Measurements from ENCODE around the gene PPFIBP2.

Gene PPFIBP2

GRCh38 chr11:7545611-7546010 lies 31.8 kb downstream of the PPFIBP2 start:
- no peaks in the 10 kb centered on the region for H3K4me1 ChIP-seq (ENCODE audit: control insufficient read depth in 2 of 2, insufficient read depth in 2 of 2, low read length in 2 of 2)
- H3K4me3 ChIP-seq (ENCODE audit: low read length in 2 of 2): no peak overlapping the region
- no peaks in the 10 kb centered on the region for H3K36me3 ChIP-seq (ENCODE audit: control insufficient read depth in 2 of 2, insufficient read depth in 2 of 2, low read length in 2 of 2)

DNA sequence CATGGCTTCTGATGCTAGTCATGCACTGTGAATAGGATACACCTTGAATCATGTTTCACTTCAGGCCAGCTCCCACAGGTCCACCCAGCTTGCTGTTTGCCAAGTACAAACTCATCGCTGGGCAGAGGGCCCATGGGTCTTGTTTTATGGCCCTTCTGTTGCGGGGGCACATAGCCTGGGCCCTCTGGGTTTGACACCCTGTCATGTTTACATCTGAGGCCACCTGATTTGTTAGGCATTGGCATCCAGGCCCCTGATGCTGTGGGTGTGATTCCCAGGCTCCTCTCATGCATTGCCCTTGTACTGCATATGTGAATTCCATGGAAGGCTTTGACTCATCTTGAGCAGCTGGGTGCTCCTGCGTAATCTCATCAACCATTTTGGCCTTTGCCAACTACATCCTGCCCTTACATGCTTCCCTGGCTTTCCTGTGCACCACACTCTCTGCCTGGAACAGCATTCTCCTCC lies 32.6 kb downstream of the PPFIBP2 start:
- Histone ChIP-seq H3K4me1 (ENCODE audit: control insufficient read depth in 2 of 2, insufficient read depth in 2 of 2, low read length in 2 of 2) (no peaks in the 10 kb centered on the region), H3K27ac (ENCODE audit: low read depth in 2 of 2, low read length in 2 of 2) (no peak overlapping the region), H3K36me3 (ENCODE audit: control insufficient read depth in 2 of 2, insufficient read depth in 2 of 2, low read length in 2 of 2) (no peaks in the 10 kb centered on the region), H3K9me3 (ENCODE audit: control insufficient read depth in 2 of 2, low read length in 2 of 2) (no peaks in the 10 kb centered on the region), H3K9ac (ENCODE audit: low read depth in 1 of 2, low read length in 2 of 2) (no peak overlapping the region), H3K4me3 (ENCODE audit: low read length in 2 of 2) (no peak overlapping the region), H3K27me3 (ENCODE audit: control insufficient read depth in 2 of 2, insufficient read depth in 2 of 2, low read length in 2 of 2) (no peaks in the 10 kb centered on the region)

More at GRCh38 chr11:7545611-7546010, 31.8 kb downstream of the PPFIBP2 start:
- H3K27me3 ChIP-seq (ENCODE audit: control insufficient read depth in 2 of 2, insufficient read depth in 2 of 2, low read length in 2 of 2): no peaks in the 10 kb centered on the region
- no peak overlapping the region for H3K27ac ChIP-seq (ENCODE audit: low read depth in 2 of 2, low read length in 2 of 2)
- H3K9ac ChIP-seq (ENCODE audit: low read depth in 1 of 2, low read length in 2 of 2): no peak overlapping the region
- no peaks in the 10 kb centered on the region for H3K9me3 ChIP-seq (ENCODE audit: control insufficient read depth in 2 of 2, low read length in 2 of 2)

- H3K9me3 ChIP-seq (ENCODE audit: control insufficient read depth in 2 of 2, low read length in 2 of 2): no peaks in the 10 kb centered on the region
- no peaks in the 10 kb centered on the region for H3K36me3 ChIP-seq (ENCODE audit: control insufficient read depth in 2 of 2, insufficient read depth in 2 of 2, low read length in 2 of 2)
- H3K27me3 ChIP-seq (ENCODE audit: control insufficient read depth in 2 of 2, insufficient read depth in 2 of 2, low read length in 2 of 2): no peaks in the 10 kb centered on the region
- peaks cover 0 to 4% of the 10 kb centered on the region in 2 donors for H3K4me1 ChIP-seq (ENCODE audit: control insufficient read depth in 2 of 2, insufficient read depth in 2 of 2, low read length in 2 of 2)
- H3K9ac ChIP-seq (ENCODE audit: low read depth in 1 of 2, low read length in 2 of 2): no peak overlapping the region
- no peak overlapping the region for H3K27ac ChIP-seq (ENCODE audit: low read depth in 2 of 2, low read length in 2 of 2)
- no peak overlapping the region for H3K4me3 ChIP-seq (ENCODE audit: low read length in 2 of 2)
Measured at GRCh38 chr11:7547687-7548086, 33.9 kb downstream of the PPFIBP2 start.

GRCh38 chr11:7548659-7549274 lies 35.0 kb downstream of the PPFIBP2 start:
- H3K27ac ChIP-seq (ENCODE audit: low read depth in 2 of 2, low read length in 2 of 2): no peak overlapping the region
- no peak overlapping the region for H3K9ac ChIP-seq (ENCODE audit: low read depth in 1 of 2, low read length in 2 of 2)
- peaks cover 0 to 4% of the 10 kb centered on the region in 2 donors for H3K4me1 ChIP-seq (ENCODE audit: control insufficient read depth in 2 of 2, insufficient read depth in 2 of 2, low read length in 2 of 2)

GRCh38 chr11:7549681-7550080 lies 35.9 kb downstream of the PPFIBP2 start:
- H3K36me3 ChIP-seq (ENCODE audit: control insufficient read depth in 2 of 2, insufficient read depth in 2 of 2, low read length in 2 of 2): no peaks in the 10 kb centered on the region
- peaks cover 4 to 8% of the 10 kb centered on the region in 2 donors for H3K4me1 ChIP-seq (ENCODE audit: control insufficient read depth in 2 of 2, insufficient read depth in 2 of 2, low read length in 2 of 2)
- no peaks in the 10 kb centered on the region for H3K27me3 ChIP-seq (ENCODE audit: control insufficient read depth in 2 of 2, insufficient read depth in 2 of 2, low read length in 2 of 2)
- no peak overlapping the region for H3K4me3 ChIP-seq (ENCODE audit: low read length in 2 of 2)
- no peak overlapping the region for H3K27ac ChIP-seq (ENCODE audit: low read depth in 2 of 2, low read length in 2 of 2)
- H3K9me3 ChIP-seq (ENCODE audit: control insufficient read depth in 2 of 2, low read length in 2 of 2): no peaks in the 10 kb centered on the region
- H3K9ac ChIP-seq (ENCODE audit: low read depth in 1 of 2, low read length in 2 of 2): no peak overlapping the region

More at GRCh38 chr11:7548659-7549274, 35.0 kb downstream of the PPFIBP2 start:
- Histone ChIP-seq H3K4me3 (ENCODE audit: low read length in 2 of 2) (no peak overlapping the region), H3K9me3 (ENCODE audit: control insufficient read depth in 2 of 2, low read length in 2 of 2) (no peaks in the 10 kb centered on the region), H3K36me3 (ENCODE audit: control insufficient read depth in 2 of 2, insufficient read depth in 2 of 2, low read length in 2 of 2) (no peaks in the 10 kb centered on the region), H3K27me3 (ENCODE audit: control insufficient read depth in 2 of 2, insufficient read depth in 2 of 2, low read length in 2 of 2) (no peaks in the 10 kb centered on the region)

GRCh38 chr11:7551571-7551970 lies 37.8 kb downstream of the PPFIBP2 start:
- H3K4me3 ChIP-seq (ENCODE audit: low read length in 2 of 2): no peak overlapping the region
- no peak overlapping the region for H3K9ac ChIP-seq (ENCODE audit: low read depth in 1 of 2, low read length in 2 of 2)
- no peaks in the 10 kb centered on the region for H3K9me3 ChIP-seq (ENCODE audit: control insufficient read depth in 2 of 2, low read length in 2 of 2)
- H3K36me3 ChIP-seq (ENCODE audit: control insufficient read depth in 2 of 2, insufficient read depth in 2 of 2, low read length in 2 of 2): no peaks in the 10 kb centered on the region
- H3K27me3 ChIP-seq (ENCODE audit: control insufficient read depth in 2 of 2, insufficient read depth in 2 of 2, low read length in 2 of 2): no peaks in the 10 kb centered on the region
- no peak overlapping the region for H3K27ac ChIP-seq (ENCODE audit: low read depth in 2 of 2, low read length in 2 of 2)
- peaks cover 10 to 15% of the 10 kb centered on the region in 2 donors for H3K4me1 ChIP-seq (ENCODE audit: control insufficient read depth in 2 of 2, insufficient read depth in 2 of 2, low read length in 2 of 2)

DNA sequence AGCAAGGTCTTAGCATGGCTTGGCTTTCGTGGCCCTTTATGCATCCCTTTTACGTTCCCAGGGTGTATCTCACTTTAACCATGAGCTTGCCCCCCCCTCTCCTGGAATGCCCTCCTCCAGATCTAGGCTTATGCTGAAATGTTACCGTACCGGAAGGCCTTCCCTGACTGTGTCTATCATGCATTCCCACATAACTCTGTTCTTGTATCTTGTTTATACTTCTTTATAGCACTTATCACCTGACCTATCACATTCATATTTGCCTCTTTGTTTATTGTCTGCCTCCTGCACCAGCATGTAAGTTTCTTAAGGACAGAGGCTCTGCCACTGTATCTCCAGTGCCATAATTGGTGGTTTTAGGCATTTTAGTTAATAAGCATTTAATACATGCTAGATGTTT lies 38.9 kb downstream of the PPFIBP2 start:
- Histone ChIP-seq H3K27ac (ENCODE audit: low read depth in 2 of 2, low read length in 2 of 2) (no peak overlapping the region), H3K27me3 (ENCODE audit: control insufficient read depth in 2 of 2, insufficient read depth in 2 of 2, low read length in 2 of 2) (no peaks in the 10 kb centered on the region), H3K9ac (ENCODE audit: low read depth in 1 of 2, low read length in 2 of 2) (no peak overlapping the region), H3K4me3 (ENCODE audit: low read length in 2 of 2) (no peak overlapping the region), H3K4me1 (ENCODE audit: control insufficient read depth in 2 of 2, insufficient read depth in 2 of 2, low read length in 2 of 2) (peaks cover 10 to 15% of the 10 kb centered on the region in 2 donors), H3K9me3 (ENCODE audit: control insufficient read depth in 2 of 2, low read length in 2 of 2) (no peaks in the 10 kb centered on the region), H3K36me3 (ENCODE audit: control insufficient read depth in 2 of 2, insufficient read depth in 2 of 2, low read length in 2 of 2) (no peaks in the 10 kb centered on the region)

DNA sequence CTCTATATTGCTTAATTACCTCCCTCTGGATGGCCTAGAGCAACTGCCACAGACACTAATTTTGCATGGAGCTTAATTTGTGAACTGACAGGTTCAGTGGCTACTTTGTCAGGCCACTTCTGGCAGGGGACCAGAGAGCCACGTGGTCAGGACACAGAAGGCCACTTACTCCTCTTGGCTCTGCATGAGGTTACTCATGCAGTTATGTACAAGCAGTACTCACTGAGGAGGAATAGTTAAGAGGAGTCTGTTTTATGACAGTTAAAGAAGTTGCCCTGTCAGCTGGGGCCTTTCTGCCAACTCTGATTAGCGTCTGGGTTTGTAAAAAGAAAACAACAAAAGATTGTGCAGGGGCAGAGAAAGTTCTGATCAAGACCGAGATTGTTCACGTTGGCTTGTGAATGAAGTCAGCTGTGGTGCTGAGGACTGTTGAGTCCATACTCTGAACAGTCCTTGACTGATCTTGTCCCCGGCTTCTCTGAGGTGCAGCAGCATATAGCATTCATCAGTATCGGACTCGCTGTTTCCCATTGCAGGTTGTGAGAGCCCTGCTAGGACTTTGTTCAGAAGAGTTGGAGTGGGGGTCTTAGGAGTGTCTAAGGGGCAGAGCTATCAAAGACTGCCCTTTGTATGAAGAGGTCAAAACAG lies 41.4 kb downstream of the PPFIBP2 start:
- H3K9ac ChIP-seq (ENCODE audit: low read depth in 1 of 2, low read length in 2 of 2): no peak overlapping the region
- H3K9me3 ChIP-seq (ENCODE audit: control insufficient read depth in 2 of 2, low read length in 2 of 2): no peaks in the 10 kb centered on the region
- H3K27me3 ChIP-seq (ENCODE audit: control insufficient read depth in 2 of 2, insufficient read depth in 2 of 2, low read length in 2 of 2): no peaks in the 10 kb centered on the region
- peaks cover 10 to 15% of the 10 kb centered on the region in 2 donors for H3K4me1 ChIP-seq (ENCODE audit: control insufficient read depth in 2 of 2, insufficient read depth in 2 of 2, low read length in 2 of 2)
- H3K4me3 ChIP-seq (ENCODE audit: low read length in 2 of 2): no peak overlapping the region
- H3K27ac ChIP-seq (ENCODE audit: low read depth in 2 of 2, low read length in 2 of 2): peak overlapping the region in 1 of 2 donors; percentile 1
- no peaks in the 10 kb centered on the region for H3K36me3 ChIP-seq (ENCODE audit: control insufficient read depth in 2 of 2, insufficient read depth in 2 of 2, low read length in 2 of 2)

GRCh38 chr11:7558046-7558445 lies 44.2 kb downstream of the PPFIBP2 start:
- no peak overlapping the region for H3K27ac ChIP-seq (ENCODE audit: low read depth in 2 of 2, low read length in 2 of 2)
- peaks cover 11 to 13% of the 10 kb centered on the region in 2 donors for H3K4me1 ChIP-seq (ENCODE audit: control insufficient read depth in 2 of 2, insufficient read depth in 2 of 2, low read length in 2 of 2)
- H3K4me3 ChIP-seq (ENCODE audit: low read length in 2 of 2): no peak overlapping the region
- no peaks in the 10 kb centered on the region for H3K27me3 ChIP-seq (ENCODE audit: control insufficient read depth in 2 of 2, insufficient read depth in 2 of 2, low read length in 2 of 2)
- H3K9me3 ChIP-seq (ENCODE audit: control insufficient read depth in 2 of 2, low read length in 2 of 2): no peaks in the 10 kb centered on the region
- no peak overlapping the region for H3K9ac ChIP-seq (ENCODE audit: low read depth in 1 of 2, low read length in 2 of 2)
- H3K36me3 ChIP-seq (ENCODE audit: control insufficient read depth in 2 of 2, insufficient read depth in 2 of 2, low read length in 2 of 2): no peaks in the 10 kb centered on the region

DNA sequence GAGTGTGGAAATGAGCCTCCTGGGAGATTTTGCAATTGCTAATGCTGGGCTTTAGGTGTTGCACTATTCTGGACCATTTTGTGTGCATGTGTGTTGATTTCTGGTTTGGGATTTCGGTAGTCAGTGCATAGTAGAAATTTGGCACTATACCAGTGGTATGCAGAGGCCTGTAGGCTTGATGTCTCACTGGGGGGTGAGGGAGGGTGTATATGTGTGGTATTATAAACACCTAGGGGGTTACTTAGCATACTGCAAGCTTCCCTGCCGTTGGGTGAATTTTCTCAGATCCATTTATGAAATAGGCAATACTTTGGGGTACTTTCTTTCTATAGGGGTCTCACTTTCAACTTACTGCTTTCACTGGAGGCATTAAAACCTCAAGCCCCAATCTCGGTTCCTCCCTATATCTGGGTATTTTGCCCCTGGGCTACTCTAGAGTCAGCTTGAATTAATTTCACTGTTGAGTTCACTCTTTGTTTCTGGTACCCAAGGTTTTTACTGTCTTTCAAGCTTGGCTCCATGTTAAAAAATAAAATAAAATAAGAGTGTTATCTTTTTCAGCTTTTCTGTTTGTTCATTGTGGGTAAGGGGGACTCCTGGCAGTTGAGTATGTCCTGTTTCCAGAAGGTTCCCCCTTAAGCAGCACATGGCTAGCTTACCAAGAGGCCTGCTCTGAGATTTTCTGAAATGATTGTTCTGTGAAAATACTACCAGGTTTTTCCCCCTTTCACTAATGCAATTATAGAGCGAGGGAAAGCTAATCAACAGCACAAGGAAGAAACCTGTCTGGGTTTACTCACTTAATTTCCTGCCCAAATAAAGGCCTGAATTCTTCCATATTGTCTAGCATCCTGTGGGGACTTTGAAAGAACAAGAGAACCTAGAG lies 45.8 kb downstream of the PPFIBP2 start:
- no peak overlapping the region for H3K4me3 ChIP-seq (ENCODE audit: low read length in 2 of 2)
- no peaks in the 10 kb centered on the region for H3K36me3 ChIP-seq (ENCODE audit: control insufficient read depth in 2 of 2, insufficient read depth in 2 of 2, low read length in 2 of 2)
- H3K27me3 ChIP-seq (ENCODE audit: control insufficient read depth in 2 of 2, insufficient read depth in 2 of 2, low read length in 2 of 2): no peaks in the 10 kb centered on the region
- no peak overlapping the region for H3K27ac ChIP-seq (ENCODE audit: low read depth in 2 of 2, low read length in 2 of 2)
- H3K9ac ChIP-seq (ENCODE audit: low read depth in 1 of 2, low read length in 2 of 2): no peak overlapping the region
- H3K4me1 ChIP-seq (ENCODE audit: control insufficient read depth in 2 of 2, insufficient read depth in 2 of 2, low read length in 2 of 2): peaks cover 8 to 9% of the 10 kb centered on the region in 2 donors
- no peaks in the 10 kb centered on the region for H3K9me3 ChIP-seq (ENCODE audit: control insufficient read depth in 2 of 2, low read length in 2 of 2)

All from mucosa of rectum (tissue), 2 donors.